HG03469 (cell line): ENCODE data around the gene EPS15.
"Not testable (repeated sequence)": the region's sequence is repeated elsewhere in the genome, so short reads cannot be mapped to it uniquely, and the experiment has no call there.

Experiments used
- ATAC-seq: cut with Tn5 transposase; IDR thresholded peaks from one replicate; pipeline ENCODE4 v1.9.1; 2021; ENCODE audit warnings: mild to moderate bottlenecking, moderate library complexity, moderate number of reproducible peaks; ENCODE audit not compliant: unreplicated experiment

EPS15 gene

DNA sequence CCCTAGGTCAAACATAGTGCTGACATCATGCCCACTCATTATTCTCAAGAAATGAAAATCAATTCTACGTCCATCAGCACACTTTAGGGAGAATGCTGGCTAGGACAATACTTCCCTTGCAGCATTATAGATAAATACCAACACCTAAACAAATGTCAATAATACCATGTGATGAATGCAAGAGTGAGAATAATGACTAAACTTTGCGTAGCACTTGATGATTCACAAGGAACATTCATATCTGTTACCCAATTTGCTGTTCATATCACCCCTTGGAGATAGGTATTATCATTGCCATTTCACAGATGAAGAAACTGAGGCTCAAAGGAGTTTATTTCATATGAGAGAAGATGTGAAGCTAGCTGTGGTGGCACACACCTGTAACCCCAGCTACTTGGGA is 24.8 kb upstream of the EPS15 start:
- no peak for ATAC-seq

DNA sequence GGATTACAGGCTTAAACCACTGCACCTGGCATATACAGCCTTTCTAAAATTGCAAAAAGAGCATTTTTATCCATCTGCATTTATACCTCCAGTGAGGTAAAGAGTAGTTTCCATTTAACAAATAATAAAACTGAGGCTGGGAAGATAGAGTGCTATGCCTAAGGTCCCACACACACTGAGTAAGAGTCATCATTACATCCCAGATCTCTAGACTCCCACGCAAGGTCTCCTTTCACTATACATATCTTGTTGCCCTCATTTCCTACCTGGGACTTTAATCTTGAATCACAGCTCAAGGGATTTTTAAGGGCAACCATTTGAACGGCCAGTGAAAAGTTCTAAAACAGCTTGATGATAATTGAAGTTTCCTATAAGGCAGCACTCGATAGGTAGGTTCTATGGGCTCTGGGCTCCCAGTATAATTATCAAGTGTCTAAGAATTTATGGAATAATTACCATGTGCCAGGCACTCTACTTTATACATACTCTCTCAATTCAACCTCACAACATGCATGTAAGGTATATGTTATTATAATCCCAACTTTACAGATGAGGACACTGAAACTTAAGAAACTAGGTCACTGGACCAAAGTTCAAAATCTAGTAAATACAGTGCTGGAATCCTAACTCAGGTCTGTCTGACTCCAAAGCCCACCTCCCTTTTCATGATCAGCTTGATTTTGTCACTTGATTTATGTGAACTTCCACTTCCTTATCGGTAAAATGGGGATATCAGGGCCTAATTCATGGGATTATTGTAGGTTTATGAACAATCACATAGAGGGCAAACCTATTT is 23.3 kb upstream of the EPS15 start:
- no peak for ATAC-seq

DNA sequence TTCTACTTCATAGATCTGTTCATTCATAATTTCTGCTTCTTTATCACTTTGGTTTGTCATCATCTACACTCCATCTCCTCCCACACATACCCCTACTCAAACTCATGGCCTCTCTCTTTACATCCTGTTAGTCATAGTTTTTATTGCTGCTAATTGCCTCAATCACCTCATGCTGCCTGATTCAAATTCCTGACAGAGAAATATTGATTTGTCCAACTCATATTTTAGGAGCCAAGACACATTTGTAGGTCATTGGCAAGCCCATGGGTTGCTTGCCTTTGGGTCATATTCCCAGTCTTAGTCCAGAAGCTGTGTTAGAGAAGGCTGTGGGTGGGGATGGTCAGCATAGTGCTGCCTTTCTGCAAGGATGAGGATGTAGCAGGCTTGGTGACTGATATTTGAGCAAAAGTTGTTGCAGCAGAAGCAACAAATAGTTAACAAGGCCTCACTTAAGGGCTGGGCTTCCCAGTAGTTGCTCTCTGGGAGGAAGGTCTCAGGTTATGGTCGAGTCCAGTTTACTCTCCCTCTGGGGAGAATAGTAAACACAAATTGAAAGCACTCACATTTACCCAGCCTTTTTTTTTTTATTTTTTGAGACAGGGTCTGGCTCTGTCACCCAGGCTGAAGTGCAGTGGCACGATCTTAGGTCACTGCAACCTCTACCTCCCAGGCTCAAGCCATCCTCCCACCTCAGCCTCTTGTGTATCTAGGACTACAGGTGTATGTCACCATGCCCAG is 22.4 kb upstream of the EPS15 start:
- no peak for ATAC-seq

DNA sequence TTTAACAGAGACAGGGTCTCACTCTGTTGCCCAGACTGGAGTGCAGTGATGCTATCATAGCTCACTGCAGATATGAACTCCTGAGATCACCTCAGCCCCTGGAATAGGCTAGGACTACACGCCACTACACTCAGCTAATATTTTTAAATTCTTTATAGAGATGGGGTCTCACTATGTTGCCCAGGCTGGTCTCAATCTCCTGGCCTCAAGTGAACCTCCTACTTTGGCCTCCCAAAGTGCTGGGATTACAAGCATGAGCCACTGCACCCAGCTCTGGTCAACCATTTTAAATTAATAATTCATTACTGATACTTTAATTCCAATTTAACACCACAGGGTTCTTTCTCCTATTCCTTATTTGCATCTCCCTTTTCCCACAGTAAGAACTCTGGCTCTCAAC is 18.5 kb upstream of the EPS15 start:
- ATAC-seq = no peak

DNA sequence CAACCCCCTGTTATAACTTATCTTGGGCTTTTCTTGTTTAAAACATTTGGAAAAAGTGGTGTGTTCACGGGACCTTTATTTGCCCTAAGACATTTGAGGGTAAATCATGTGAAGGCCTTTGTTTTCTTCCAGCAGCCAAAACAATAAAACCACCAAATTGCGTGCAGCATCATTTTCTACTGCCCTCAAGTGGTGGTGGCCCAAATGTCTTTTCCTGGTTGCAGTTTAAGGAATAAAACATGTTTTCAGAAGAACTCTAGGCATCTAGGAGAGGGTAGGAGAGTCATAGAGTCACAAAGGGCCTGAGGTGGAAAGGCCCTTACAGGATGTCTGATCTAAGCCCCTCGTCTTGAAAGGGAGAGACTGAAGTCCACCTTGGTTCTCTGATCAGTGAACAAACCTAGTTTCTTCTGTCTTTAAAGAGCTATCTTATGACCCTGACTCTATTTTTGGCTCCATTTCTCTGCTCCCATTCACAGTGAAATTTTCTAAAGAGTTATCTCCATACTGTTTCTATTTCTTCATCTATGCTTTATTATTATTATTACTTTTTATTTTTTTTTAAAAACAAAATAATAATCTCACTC is 16.0 kb upstream of the EPS15 start:
- no peak for ATAC-seq

DNA sequence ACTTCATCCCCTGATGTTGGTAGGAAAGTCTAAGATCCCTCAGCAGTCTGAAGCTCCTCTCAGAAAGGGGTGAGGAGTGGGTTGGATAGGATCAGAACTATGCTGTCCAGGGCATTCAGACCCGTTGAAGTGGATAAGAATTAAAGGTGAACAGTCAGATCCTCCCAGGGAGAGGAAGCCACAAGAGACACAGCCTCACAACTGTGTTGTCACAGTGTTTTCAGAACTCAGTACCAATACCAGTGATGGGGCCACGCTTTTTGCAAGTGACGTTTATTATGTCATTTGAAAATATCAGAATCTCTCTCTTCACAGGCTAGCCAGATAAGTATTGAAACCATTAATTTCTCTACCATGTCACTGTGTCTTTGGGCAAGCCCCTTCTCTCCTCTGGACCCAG is 15.4 kb upstream of the EPS15 start:
- no peak for ATAC-seq

DNA sequence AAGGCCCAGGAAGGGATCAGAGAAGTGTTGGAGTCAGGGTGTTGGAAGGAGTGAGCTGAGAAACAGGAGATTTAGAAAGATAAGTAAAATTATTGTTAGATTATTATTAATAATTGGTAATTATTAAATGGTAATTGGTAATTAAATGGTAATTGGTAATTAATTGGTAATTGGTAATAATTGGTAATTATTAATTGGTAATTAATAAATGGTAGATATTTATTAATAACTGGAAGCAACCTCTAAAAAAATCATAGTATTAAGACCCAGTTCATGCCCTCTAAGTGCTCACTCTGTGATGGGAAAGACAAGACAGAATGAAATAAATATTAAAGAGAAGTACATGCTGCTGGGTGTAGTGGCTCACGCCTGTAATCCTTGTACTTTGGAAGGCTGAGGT is 13.8 kb upstream of the EPS15 start:
- ATAC-seq = no peak

DNA sequence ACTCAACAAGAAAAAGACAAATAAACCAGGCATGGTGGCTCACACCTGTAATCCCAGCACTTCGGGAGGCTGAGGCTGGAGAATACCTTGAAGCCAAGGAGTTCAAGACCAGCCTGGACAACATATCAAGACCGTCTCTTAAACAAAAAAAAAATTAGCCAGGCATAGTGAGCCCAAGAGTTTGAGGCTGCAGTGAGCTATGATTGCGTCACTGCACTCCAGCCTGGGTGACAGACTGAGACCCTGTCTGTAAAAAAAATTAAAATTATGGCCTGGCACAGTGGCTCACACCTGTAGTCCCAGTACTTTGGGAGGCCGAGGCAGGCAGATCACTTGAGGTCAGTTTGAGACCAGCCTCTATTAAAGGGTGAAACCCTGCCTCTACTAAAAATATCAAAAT is 11.4 kb upstream of the EPS15 start:
- not testable (repeated sequence) for ATAC-seq

DNA sequence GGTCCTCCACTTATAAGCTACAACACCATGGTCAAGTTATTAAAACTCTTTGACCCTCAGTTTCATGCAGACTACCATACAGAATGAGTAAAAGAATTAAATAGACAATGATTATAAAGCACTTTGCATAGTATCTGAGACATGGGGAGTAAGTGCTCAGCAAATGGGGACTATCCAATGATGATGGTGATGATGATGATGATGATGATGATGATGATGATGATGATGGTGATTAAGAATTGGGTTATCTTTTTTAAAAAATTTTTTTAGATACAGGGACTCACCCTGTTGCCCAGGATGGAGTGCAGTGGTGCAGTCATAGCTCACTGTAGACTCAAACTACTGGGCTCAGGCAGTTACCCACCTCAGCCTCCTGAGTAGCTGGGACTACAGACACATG is 8.1 kb upstream of the EPS15 start:
- ATAC-seq = no peak

DNA sequence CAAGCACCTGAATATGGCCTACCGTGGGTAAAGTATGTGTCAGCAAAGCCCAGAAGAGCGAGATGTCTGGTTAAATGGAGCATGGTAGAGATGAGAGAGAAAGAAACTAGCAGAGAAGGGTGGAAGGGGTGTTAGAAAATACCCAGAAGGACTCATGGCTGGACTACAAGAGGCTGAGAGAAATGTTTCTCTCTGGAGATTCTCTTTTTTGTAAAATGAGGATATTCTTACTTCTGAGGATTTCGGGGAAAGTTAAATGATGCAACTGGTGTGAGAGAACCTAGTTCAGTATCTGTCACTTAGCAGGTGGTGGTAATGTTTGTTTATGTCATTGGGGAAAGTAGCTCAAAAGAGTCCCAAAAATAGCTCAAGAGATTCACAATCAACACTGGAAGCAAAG is 7.2 kb upstream of the EPS15 start:
- ATAC-seq = no peak

DNA sequence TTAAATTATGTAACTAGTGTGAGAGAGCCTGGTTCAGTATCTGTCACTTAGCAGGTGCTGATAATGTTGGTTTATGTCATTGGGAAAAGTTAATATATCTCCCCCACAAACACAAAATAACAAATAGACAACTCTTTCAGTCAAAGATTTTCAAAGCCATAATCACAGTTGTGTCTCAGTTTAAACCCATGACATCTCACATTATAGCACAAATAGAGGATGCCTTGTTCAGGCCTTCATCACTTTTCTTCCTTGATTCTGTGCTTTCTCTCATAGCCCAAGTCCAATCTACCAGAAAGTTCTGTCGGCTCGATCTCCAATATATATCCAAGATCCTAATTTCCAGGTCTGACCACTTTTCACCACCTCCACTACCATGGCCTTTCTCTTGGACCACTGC is 6.2 kb upstream of the EPS15 start:
- ATAC-seq = no peak

DNA sequence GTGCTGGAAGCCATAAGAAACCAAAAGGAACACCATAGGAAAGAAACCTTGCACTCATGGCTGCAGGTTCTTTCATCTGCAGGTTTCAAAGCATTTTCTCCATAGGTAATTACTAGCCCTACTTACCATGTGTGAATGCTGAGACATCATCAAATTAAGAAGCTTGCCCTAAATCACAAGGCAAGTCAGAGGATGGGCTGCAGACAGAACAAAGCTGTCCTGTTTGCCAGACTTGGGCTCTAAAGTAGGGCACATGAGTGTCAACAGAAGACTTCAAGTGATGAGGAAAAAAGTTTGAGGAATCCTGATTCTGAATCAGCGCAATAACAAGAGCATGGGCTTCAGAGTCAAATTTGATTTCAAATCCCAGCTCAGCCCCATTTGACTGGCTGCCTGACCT is 5.8 kb upstream of the EPS15 start:
- ATAC-seq = no peak

DNA sequence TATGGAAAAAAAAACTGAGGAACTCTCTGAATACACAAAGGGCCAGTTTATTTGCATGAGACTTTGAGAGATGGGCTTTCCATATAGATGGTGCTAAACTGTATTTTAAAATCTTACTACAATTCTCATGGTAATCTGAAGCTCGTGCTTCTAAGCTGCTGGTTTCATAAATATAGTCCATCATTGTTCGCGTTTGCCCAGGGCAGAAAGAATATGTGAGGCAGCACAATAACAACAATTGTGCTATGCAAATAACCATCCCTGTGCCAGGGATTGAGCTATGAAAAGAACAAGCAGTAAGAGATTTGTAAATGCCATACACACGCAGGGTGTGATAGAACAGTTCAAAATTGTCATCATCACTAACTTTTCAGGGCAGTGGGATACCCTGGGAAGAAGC is 4.9 kb upstream of the EPS15 start:
- no peak for ATAC-seq

DNA sequence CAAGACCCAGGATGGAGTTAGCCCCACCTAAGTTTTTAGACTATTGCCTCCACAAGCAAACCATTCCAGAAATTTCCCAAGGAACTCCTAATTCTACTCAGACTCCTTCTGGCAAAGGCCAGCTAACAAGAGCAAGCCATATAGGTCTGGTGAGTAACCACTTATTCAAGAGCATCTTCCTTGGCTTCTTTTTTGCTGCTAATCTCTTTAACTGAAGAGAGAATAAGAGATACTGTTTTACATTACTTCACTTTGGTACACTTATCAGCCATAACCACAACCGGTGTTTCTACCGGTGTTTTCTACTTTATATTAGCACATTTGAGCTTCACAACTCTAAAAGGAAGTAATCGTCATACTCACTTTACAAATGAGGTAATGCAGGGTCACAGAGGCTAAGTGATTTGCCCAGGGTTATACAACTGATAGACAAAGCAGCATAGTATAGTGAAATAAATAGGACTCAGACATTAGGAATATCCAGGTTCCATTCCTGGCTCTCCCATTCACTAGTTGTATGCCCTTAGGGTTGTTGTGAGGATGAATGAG is 1.7 kb upstream of the EPS15 start:
- no peak for ATAC-seq

DNA sequence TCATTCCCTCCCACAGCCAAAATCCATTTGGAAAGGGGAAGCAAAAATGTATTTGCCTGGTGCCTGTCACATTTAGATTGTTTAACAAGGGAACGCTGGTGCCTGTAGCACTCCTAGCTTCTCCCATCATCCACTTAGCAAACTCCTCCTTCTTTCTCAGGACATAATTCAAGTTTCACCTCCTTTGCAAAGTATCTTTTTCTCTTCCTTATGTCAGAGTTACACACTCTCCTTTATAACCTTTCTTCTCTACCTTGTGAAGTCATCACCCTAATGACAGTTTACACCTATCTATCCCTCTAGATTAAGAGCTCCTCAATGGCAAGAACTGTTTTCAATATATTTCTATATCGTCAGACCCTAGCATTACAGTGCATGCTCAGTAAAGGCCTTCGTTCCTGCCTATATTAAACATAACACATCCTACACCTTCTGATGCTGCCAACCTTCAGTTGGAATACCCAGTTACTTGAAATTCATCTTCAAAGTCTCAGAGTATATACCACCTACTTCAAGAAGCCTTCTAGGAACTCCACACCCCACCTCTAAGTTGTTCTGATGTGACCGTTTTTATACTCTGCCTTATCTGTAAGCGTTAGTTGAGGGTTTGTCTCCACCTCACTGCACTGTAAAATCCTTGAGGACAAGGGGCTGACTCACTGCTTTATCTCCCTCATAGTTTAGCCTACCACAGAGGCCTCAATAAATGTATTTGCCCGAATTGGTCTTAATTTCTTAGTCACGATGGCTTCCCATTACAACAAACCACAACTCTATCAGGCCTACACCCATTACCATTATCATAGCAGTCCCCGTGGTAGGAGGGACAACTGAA is 1.0 kb upstream of the EPS15 start:
- ATAC-seq = no peak

DNA sequence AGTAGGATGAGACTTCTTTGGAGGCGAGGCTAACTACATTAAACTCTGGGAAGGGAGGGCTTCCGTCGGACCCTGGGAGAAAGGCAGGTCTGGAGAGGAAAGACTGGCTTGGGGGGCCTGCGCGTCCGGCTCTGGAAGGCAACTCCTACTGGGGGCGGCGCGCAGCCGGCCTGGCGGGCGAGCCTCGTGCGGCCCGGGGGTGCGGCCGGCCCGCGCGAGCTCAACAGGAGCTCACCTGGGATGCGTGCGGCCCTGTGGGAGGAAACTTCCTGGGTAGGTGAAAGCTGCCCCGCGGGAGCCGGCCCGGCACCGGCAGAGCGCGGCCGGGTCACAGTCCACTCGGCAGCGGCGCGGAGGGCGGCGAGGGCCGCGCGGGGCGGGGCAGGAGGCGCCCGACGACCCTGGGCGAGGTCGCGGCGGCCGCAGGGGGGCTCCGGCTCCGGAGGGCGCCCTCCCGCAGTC is 449 bp downstream of the EPS15 start:
- ATAC-seq = no peak

DNA sequence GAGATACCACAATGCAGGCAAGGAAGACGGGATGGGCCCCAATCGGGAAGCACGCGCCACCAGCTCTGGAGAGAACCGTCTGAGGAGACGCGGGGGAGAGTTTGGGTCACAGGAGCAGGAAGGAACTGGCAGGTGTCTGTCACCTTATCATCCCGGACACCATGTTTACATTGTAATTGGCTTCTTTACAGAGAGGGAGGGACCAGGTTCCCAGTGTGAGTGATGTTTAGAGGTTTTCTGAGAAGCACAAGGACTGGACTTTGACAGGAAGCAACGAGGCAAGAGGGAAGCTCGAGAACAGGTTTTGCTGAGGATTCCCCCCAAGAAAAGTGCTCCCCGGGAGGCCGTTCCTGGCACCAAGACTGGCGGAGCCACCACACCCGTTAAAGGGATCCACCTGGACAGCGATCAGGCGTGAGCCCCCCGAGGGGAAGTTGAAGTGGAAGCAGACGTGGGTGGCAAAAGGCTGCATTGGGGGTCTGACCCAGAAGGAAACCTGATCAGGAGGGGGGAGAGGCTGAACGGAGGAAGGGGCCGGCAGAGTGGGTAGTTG is 957 bp downstream of the EPS15 start:
- no peak for ATAC-seq

DNA sequence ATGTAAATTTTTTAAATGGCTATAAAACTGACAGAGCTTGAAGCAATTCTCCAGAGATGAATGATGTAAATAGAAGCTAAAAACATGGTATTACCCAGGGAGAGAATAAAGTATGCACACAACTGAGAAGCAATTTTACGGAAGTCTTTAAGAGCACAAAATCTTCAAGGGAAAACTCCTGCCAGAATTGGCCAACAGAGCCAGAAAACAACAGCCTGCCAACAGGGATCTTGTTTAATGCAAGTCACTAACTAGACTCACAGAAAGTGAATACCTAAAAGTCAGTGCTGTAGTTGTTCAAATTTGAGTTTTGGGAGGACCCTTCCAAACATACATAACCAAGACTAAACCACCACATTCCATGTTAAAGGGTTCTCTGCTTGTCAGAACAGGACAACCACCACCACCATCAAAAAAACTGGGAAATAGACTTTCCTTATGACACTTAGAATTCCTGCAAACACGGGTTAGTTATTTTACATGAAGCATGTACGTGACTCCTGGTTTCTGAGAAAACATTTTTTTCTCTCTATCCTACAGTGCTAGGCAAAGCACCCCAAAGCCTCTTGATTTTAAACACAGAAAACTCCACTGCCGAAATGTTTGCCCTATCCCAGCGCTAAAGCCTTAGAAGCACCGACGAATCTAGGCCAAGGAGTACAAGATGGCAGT is 1.6 kb downstream of the EPS15 start:
- ATAC-seq = no peak

DNA sequence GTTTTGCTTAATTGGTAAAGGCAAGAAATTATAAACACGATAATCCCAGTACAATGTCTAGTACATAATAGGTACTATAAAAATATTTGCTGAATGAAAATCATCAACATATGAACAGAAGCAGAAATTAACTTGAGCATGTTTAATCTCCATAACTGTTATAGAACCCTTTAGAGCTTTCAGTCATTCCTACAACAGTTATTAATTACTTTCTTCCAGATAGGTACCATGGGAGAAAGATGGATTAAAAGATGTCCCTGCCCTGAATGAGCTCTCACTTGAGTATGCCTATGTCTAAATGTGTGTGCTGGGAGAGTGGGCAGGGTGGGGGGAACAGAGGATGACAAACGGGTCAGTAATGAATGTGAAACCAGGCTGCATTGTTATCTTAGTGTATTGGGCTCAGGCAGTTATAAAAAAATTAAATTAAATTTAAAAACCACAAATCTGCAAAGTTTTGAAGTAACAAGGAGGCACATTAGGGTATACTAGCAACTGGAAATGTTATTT is 2.4 kb downstream of the EPS15 start:
- no peak for ATAC-seq
